GM18873 (cell line): ENCODE data around the gene PHYKPL.
"Not testable (repeated sequence)": the region's sequence is repeated elsewhere in the genome, so short reads cannot be mapped to it uniquely, and the experiment has no call there.

Source experiments
- ATAC-seq: cut with Tn5 transposase; IDR thresholded peaks from one replicate; pipeline ENCODE4 v1.9.1; 2021; ENCODE audit warnings: mild to moderate bottlenecking, moderate library complexity, moderate number of reproducible peaks; ENCODE audit not compliant: unreplicated experiment, low FRiP score

PHYKPL gene

DNA sequence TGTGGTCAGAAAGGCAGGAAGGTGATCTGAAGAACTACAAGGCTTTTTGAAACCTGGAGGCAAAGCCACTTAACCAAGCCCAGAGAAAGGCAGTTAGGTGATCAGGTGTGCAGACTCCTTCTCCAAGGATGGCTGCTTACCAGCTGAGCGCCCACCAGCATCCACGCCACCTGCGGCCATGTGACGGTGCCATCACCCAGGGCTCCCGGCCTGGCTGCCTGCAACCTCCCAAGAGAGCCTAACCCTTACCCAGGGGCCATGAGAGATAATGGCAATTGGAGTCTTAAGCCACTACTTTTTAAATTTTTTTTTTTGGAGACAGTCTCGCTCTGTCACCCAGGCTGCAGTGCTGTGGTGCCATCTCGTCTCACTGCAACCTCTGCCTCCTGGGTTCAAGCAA lies 33.1 kb upstream of the PHYKPL start:
- no peak for ATAC-seq

DNA sequence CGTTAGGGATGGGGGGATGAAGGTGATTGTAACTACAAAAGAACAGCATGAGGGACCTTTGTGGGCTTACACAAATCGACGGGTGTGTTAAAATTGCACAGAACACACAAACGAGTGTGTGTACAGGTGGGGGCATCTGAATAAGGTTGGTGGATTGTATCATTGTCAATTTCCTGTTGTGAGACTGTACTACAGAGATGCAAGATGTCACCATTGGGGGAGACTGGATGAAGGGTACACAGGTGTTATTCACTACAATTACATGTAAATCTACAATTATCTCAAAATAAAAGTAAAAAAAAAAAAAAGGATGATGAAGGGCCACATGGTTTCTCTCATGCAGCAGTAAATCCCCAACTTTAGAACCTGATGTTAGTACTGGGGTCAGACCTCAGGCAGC lies 31.4 kb upstream of the PHYKPL start:
- ATAC-seq: no peak

DNA sequence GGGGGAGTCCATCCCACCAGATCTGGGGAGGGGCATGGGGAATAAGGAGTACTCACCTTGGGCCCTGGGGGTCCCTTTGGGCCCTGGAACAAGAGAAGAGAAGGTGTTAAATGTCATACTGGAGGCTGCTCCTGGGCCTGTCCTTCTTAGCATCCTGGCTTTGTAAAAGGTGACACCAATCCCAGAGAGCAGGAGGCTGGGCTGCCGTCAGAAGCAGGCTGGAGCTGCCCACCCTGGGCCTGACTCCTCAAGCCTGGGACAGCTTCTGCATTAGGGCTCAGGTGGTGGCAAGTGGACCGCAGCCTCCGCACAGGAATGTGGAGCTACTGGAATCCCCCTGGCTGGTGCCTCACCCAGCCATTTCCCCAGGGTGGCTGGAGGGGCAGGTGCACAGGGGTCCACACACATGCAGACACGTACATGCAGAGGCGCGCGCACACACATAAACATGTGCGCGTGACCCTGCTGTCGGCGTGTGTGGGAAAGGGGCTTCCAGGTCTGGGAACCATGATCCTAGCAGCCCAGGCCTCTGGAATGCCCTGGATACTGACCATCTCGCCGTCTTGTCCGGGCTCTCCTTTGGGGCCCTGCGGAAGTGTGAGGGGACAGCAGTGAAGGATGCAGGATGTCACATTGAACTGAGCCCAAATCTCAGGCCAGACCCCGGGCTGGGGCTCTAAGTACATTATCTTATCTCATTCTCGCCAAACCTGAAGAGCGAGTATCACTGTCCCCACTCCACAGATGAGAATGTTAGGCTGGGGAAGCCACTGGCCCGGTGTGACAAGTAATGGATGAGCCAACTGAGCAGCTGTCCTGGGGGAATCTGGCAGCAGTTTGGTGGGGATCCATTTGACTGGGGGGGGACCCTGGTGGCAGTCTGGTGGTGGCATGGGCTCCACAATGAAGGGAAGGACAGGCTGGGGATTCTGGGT lies 29.3 kb upstream of the PHYKPL start:
- no peak for ATAC-seq

DNA sequence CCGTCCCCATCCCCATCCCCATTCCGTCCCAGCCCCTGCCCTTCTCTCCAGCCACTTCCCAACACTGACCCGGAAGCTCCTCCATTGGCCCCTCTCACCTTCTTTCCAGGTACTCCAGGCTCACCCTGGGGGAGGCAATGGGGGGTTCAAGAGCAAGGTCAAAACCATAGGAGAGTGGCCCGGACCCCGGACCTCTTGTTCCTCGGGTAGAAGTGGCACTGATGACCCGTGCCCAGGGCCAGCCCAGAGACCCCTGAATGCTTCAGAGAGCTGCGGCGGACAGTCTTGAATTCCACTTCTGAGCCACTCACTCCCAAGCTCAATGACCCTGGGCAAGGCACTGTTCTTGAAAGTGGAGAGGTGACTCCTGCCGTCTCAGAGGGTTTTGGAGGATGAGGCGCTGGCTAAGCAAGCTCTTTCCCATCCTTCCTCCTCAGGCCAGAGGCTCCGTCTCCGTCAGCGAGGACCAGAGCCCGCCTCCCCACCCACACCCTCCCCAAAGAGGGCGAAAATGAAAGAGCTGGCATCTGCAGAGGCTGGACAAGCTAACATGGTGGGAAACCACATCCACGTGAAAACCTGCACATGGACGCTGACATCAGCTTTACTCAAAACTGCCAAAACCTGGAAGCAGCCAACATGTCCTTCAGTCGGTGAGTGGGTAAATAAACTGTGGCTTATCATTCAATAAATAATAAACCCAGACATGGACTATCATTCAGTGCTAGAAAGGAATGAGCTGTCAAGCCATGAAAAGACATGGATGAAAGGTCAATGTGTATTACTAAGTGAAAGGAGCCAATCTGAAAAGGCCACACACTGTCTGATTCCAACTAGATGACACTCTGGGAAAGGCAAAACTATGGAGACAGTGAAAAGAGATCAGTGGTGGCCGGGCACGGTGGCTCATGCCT lies 27.3 kb upstream of the PHYKPL start:
- no peak for ATAC-seq

DNA sequence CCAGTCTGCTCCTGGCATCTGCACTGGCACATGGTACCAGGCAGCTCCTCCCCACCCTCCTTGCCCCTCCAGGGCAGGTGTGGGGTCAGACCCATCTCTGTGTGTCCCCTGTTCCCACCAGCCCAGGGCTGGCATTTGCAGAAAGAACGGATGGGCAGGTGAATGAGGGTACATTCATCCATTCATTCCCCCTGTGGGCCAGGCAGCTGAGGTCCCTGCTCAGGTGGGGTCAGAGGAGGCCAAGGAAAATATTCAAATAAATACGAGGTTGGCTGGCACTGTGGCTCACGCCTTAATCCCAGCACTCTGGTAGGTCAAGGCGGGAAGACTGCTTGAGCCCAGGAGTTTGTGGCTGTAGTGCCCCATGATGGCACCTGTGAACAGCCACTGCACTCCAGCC lies 25.0 kb upstream of the PHYKPL start:
- ATAC-seq: no peak

DNA sequence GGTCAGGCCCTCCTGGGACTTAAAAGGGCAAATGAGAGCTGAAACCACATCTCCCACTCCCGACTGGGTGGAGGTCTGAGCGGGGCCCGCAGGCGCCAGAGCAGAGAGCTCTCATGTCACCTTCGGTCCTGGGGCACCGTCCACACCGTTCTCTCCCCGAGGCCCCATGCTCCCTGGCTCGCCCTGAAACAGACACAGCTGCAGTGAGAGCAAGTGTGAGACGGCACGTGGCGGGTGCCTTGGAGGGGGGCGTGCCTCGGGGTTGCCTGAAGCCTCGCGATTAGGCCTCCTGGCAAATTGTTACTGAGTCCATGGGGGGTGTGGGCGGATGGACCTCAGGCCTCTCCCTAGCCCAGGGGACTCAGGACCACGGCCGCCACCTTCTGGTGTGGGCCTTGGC lies 24.1 kb upstream of the PHYKPL start:
- ATAC-seq: no peak

DNA sequence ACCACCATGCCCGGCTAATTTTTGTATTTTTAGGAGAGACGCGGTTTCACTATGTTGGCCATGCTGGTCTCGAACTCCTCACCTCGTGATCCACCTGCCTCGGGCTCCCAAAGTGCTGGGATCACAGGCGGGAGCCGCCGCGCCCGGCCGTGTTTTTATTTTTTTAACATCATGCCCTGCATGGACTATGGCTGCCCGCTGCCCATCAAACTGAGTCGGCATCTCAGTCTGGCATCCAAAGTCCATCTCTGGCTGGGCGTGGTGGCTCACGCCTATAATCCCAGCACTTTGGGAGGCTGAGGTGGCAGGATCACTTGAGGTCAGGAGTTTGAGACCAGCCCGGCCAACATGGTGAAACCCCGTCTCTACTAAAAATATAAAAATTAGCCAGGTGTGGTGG lies 21.0 kb upstream of the PHYKPL start:
- ATAC-seq: not testable (repeated sequence)

DNA sequence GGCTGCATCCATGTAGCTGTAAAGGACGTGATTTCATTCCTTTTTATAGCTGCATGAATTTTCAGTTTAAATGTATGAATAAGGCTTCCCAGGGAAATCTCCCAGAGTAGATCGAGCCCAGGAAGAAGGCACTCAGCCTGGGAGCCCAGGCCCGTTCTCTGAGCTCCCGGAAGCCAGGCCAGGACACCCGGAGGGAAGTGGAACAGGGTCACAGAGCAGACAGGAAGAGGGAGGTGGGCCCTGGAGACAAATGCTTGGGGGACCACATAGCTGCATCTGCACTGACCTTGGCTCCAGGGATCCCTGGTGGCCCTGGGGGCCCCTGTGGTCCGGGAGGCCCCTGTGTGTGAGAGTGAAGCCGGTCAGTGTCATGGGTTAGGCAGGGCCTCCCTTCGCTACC lies 19.7 kb upstream of the PHYKPL start:
- no peak for ATAC-seq

DNA sequence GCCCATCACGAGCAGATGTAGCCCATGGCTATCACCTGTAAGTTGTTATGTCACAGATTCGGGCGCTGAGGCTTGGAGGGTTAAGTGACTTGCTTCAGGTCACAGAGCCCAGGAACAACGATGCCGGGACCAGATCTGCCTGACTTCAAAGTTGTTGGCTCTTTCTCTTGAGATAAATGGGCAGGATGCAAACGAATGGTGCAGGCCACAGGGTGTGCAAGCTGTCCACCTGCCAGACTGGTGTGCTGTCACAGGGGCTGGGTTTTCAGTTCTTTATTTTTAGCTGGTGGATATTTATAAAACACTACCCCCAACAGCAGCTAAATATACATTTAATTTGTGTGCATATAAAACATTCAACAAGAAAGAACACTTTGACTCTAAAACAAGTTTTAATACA lies 17.7 kb upstream of the PHYKPL start:
- ATAC-seq: no peak

DNA sequence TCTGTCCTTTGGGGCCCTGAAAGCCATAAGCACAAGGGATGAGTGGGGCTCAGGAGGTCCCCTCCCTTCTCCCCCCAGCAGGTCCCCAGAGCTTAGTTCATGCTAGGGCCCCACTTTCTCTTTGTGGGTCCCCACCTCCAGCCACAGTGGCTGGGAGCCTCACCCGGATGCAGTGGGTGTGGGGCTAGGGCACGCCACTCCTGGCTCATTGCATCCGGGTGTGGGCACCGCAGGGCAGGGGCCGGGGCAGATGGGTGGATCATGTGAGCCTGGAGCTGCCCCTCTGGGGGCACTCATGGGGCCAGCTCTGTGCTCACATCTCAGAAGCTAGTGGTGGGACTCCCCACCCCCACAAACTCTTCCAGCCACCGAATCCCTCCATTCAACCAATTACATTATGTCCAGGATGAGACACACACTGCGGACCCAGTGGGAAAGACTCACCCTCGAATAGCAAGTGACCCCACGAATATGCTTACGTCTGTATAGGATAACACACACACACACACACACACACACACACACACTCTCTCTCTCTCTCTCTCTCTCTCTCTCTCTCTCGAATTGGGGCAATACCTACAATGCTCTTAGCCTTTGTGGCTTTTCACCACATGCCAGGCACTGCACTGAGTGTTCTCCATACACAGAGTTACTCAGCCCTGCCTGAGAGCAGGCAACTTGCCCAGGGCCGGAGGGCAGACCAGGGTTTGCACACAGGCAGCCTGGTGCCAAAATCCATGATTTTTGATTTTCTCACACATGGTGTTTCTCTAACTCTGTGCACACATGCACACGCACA lies 16.8 kb upstream of the PHYKPL start:
- no peak for ATAC-seq

DNA sequence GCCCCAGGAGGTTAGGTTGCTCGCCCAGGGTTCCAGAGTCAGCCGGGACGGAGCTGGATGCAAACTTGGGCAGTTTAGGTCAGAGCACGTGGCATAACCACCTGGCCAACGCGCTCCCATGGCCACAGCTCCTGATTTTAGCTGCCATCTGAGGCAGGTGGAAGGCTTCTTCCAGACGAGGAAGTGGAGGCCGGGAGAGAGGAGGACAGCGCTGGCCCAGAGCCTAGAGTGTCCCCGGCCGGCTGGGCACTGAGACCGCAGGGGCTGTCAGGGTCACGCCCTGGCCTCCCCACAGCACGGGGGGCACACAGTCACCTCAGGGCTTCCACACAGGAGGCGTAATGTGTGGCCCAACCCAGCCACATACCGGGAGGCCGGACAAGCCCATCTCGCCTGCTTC lies 16.1 kb upstream of the PHYKPL start:
- no peak for ATAC-seq

DNA sequence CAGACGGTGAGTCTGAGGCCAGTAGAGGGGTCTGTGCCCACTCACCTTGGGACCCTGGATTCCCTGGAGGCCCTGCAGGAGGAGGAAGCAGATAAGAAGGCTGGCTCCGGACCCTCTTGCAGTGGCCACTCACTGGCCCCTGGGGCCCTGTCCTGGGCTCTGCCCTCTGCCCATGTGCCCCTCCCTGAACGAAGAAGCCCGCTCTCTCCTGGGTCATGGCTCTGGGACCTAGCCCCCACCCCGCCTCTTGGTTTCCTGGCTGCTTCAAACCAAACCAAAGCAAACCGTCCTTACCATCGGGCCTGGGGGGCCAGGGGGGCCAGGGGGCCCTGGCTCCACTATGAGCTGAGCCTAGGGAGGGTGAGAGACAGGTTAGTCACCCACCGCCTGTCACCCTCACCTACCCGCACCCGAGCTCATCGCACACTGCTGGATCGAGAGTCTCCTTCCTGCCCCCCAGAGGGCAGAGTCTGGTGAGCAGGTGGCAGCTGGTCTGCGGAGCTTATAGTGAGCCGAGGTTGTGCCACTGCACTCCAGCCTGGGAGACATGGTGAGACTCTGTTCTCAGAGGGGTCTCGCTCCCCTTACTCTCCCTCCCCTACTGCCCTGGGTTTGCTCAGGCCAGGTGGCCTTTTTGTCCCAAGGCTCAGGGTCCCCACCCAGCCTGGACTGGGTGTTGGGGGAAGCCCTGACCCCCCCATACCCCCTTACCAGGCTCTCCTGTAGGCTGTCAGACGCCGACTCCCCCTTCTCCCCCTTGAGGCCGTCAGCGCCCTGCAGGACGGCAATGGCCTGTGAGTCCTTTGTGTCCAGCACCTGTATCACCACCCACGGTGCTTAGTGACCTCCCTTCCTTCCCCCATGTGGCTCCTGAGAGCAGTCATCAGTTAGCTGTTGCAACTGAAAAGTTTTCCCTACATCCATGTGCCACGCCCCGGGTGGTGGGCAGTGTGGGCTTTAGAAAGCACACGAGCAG lies 15.2 kb upstream of the PHYKPL start:
- ATAC-seq: no peak

DNA sequence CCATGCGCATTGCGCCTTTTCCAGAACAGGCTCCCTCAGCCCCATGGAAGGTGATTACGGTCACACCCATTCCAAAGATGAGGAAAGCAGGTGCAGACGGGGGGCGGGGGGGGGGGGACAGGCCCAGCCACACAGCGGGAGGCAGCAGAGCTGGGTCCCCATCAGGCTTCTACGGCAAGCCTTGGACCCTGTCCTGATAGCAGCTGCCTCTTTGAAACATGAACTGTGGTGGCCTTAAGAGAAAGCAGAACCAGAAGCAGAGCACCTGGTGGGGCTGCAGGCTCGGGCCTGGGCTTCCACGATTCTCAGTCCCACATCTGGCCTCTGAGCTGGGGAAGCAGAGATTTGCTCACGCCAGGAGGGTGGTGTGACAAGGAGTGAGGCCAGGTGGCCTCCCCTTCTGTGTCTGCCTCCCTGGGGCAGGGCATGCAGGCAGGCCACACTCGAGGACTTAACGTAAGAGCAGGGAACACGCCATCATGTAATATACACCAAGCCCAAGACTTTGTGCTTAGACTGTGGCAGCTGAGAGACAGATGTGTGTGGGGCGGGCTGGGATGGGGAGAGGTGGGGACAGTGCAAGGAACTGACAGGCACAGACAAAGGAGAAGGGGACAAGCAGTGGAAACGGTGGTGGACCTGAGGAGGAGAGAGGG lies 14.2 kb upstream of the PHYKPL start:
- ATAC-seq: no peak

DNA sequence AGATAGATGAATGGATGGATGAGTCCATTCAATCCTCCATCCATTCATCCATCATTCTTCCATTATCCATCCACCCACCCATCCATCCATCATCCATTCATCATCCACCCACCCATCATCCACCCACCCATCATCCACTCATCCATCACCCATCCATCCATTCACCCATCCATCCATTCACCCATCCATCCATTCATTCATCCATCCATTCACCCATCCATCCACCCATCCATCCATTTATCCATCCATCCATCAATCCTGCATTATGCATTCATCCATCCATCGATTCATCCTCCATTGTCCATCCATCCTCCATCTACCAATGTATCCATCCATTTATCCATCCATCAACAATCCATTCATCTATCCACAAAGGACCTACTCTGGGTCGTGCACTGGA lies 12.8 kb upstream of the PHYKPL start:
- ATAC-seq: no peak

DNA sequence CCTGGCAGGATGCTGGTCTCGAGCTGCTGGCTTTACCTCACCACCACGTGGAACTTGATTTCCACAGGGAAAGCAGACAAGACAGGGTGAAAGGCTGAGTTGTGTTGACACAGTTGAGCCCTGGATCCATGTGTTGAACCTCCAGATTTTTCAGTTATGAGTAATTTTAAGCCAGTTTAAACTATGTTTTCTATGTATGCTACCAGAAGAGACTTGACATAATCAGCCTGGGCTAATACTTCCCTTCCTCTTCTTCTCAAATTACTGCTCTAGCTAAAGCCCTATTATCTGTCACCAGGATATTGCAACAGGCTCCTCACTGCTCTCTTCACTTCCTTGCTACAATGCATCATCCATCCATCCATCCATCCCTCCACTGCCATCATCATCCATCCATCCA lies 12.0 kb upstream of the PHYKPL start:
- ATAC-seq: no peak

DNA sequence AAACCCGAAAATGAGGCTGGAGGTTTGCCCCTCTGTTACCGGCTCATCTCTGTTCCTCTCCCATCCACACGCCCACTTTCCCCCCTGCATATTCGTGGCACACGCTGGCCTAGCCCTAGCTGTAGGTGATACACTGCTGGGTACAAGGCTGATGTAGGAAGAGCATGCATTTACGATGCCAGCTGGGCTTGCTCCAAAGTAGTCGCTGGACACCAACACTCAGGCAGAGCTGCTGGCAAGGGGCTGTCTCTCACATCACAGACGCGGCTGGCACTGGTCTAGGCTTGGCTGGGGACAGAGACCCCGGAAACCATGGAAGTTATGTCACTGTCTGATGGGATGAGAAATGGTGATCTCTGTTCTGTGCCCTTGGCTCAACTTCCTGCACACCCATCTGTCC lies 9.8 kb upstream of the PHYKPL start:
- ATAC-seq: no peak

DNA sequence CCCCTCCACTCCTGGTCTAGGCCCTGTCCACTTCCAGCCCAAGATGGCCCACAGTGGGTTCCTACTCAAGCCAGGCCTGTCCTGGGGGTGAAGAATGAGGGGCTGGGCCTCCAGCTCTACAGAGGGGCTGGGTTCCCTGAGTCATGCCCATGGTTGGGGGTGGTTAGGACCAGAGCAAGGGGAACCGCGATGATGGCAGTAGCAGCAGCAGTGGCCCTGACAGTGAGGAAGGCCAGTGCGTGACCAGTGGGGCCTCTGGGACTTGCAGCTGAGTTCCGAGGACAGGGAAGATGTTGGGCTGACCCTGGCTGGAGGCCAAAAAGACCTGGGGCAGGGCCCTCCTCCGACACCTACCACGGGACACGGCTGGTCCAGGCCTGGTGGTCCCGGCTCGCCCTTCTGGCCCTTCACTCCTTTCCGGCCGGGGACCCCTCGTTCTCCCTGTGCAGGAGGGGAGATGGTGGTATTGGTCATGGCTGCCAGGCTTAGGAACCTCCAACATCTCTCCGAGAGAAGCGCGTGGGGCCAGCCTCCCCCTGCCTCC lies 9.2 kb upstream of the PHYKPL start:
- ATAC-seq: no peak

DNA sequence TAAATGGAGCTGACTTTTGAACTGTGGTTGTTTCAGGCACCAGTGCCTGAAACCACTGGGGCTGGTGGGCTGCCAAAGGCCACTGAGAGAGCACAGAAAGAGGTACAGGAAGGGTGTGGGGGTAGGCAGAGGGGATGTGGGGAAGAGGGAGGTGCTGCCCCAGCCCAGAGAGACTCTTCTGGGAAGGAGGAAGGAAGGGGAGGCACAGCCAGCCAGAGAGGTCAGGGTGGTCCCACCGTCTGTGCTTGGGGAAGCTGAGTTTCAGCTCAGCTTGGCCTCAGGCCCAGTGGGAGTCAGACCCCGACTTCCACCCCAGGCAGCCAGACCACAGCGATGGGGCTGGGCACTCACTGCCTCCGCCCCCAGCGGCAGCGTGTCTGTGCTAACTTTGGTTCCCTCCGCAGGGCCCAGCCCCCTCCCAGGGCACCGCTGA lies 8.6 kb upstream of the PHYKPL start:
- ATAC-seq: no peak

DNA sequence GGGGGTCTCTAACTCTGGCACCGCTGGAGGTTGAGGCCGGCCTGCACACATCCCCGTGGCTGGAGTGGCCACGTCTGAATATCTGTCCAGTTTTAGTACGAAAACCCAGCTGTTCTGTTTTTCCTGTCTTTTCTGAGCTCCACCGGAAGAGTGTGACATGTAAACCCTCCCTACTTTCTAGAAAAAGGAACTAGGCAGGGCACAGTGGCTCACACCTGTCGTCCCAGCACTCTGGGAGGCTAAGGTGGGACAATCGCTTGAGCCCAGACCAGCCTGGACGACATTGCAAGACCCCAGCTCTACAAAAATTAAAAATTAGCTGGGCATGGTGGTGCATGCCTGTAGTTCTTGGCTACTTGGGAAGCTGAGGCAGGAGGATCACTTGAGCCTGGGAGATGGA lies 8.2 kb upstream of the PHYKPL start:
- ATAC-seq: no peak
